HG02973 (cell line): ENCODE results near the gene MESD.
A peak's percentile ranks its signal among the peaks of the same experiment; 100 is the strongest.

ENCODE experiments used
- ATAC-seq: cut with Tn5 transposase; IDR thresholded peaks from one replicate; pipeline ENCODE4 v1.9.1; 2021; ENCODE audit warnings: moderate library complexity; ENCODE audit not compliant: unreplicated experiment

Gene MESD

GRCh38 chr15:81015621-81016488 is 26.2 kb upstream of the MESD start:
- no peak for ATAC-seq

DNA sequence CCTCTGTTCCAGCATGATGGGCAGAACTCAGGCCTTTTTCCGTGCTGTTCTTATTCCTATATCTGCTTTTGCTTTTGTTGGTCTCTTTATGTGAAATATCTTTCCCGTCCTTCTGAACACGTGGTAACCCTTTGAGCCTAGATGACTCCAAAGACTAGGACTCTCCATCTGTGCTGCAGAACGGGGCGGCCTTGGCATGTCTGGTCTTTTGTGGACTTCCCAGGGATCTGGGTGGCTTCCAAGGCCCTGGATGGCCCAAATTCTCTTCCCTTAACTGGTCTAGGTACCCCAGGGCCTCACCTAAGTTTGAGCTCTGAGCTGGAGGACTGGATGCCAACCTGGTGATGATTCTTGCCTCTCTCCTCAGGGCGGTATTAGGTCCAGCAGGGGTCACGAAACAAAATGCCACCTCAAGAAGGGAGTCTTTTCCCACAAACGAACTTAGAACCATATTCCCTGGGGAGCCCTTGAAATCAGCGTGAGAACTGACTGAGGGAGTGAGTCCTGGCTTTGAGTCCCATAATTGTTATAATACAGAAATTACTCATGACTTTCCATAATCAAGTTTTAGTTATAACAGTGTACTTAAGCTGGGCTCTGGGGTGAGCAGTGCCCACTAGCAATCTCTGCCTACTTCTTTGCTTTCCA is 25.0 kb upstream of the MESD start:
- no peak for ATAC-seq

- ATAC-seq = no peak
These were observed 23.8 kb upstream of the MESD start for GRCh38 chr15:81013396-81013929.

DNA sequence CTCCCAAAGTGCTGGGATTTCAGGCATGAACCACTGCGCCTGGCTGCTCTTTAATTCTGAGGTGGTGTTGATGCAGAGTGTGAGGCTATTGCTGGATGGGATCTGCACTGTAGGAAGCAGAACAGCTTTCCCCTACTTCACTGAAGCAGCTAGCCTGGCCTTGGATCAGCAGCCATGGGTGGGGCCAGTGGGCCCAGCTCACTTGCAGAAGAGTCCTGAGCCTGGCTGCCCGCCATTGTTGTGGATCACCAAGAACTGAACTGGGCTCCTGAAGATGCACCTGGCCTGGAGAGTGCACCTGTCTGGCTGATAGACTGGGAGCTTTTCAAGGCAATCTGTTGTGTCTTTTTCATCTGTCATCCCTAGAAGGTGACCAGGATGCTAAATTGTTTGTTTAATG is 23.0 kb upstream of the MESD start:
- no peak for ATAC-seq

DNA sequence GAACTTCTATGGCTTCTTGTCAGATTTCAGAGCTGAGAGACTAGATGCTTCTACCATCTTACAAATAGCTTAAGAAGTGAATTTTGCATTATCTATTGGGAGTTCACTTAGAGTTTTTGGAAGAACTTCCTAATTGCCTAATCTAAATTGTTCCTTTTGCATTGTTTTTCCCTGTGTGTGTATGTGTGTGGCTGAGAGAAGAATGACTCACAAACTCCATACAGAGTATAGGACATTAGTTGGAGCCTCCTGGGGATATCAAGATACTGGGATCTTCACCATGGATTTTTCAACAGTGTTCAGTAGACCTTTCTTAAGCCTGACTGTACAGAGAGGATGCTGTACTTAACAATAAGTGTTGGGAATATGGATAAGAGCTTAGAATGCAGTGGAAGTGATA is 22.0 kb upstream of the MESD start:
- no peak for ATAC-seq

DNA sequence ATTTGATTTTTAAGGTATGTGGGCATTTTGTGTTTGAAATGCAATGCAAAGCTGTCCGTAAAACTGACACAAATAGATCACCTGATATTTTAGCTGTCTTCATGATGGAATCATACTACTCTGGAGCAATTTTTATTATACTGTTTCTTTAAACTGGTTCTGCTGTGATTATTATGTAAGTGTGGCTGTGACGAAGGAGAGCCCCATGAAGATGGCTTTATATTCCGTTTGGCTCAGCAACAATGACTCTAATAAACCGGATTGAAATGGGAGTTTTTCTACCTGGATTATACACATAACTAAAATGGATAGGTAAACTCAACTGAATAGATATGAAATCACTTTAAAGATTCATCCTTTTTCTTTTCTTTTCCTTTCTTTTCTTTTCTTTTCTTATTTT is 20.5 kb upstream of the MESD start:
- no peak for ATAC-seq

DNA sequence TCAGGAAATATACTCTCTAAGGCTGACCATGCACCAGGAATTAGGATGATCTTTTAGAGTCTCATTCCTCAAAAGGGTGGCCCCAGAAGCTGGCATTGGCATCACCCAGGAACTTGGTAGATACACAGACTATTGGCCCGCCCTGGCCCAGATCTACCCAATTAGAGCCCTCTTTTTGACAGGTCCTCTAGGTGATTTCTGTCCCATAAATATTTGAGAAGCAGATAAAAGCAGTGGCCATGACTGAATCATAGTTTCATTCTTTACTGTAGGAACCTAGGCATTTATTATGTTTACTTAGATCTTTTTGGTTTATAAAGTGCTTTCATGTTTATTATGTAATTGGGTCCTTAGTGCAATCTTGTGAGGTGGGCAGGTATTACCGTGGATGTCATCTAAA is 18.7 kb upstream of the MESD start:
- ATAC-seq = no peak

DNA sequence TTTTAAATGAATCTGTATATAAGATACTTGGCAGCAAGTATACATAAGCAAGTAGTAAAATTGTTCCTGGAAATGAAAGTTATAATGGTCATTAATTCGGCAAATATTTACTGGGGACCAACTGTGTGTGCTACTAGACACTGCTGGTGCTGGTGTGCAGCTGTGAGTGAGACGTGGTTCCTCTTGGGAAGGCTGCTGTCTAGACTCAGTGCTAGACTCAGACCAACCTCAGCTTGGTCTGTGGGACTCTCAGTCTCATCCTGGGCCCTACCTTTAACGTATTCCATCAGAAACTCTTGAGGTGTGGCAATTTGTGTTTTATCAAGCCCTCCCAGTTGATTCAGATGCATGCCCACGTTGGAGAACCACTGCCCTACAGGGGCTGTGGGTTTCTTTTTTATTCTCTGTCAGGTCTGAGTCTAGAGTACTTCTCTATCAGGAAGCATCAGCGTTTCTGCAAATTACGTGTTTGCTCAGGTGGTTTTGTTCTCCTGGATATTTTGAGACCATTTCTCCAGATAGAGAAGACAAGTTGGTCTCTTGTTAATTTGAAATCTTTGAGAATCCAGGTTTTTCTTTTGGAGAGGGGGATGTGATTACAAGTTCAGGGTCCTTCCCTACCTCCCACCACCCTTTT is 17.9 kb upstream of the MESD start:
- no peak for ATAC-seq

- no peak for ATAC-seq
These were observed 16.5 kb upstream of the MESD start for GRCh38 chr15:81006124-81006523.

- ATAC-seq = no peak
These were observed 13.4 kb upstream of the MESD start for GRCh38 chr15:81003097-81003350.

DNA sequence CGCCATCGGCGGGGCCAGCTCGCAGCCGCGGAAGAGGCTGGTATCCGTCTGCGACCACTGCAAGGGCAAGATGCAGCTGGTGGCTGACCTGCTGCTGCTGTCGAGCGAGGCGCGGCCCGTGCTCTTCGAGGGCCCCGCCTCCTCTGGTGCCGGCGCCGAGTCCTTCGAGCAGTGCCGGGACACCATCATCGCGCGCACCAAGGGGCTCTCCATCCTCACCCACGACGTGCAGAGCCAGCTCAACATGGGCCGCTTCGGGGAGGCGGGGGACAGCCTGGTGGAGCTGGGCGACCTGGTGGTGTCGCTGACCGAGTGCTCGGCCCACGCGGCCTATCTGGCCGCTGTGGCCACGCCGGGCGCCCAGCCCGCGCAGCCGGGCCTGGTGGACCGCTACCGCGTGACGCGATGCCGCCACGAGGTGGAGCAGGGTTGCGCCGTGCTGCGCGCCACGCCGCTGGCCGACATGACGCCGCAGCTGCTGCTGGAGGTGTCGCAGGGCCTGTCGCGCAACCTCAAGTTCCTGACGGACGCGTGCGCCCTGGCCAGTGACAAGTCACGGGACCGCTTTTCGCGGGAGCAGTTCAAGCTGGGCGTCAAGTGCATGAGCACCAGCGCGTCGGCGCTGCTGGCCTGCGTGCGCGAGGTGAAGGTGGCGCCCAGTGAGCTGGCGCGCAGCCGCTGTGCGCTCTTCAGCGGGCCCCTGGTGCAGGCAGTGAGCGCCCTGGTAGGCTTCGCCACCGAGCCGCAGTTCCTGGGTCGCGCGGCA is 12.9 kb upstream of the MESD start:
- no peak for ATAC-seq

DNA sequence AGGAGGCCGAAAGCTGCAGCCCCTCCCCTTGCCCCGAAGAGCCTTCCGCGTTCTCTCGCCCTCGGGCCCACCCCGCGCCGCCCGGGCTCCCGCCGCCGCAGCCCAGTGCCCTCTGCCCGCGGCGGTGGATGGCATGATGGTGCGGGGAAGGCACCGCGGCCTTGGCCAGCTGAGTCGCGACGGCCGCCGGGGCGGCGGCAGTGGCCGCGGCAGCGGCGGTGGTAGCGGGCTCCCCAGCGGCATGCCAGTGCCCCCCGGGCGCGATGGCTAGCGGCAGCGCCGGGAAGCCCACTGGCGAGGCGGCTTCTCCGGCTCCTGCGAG is 12.4 kb upstream of the MESD start:
- ATAC-seq = no peak

DNA sequence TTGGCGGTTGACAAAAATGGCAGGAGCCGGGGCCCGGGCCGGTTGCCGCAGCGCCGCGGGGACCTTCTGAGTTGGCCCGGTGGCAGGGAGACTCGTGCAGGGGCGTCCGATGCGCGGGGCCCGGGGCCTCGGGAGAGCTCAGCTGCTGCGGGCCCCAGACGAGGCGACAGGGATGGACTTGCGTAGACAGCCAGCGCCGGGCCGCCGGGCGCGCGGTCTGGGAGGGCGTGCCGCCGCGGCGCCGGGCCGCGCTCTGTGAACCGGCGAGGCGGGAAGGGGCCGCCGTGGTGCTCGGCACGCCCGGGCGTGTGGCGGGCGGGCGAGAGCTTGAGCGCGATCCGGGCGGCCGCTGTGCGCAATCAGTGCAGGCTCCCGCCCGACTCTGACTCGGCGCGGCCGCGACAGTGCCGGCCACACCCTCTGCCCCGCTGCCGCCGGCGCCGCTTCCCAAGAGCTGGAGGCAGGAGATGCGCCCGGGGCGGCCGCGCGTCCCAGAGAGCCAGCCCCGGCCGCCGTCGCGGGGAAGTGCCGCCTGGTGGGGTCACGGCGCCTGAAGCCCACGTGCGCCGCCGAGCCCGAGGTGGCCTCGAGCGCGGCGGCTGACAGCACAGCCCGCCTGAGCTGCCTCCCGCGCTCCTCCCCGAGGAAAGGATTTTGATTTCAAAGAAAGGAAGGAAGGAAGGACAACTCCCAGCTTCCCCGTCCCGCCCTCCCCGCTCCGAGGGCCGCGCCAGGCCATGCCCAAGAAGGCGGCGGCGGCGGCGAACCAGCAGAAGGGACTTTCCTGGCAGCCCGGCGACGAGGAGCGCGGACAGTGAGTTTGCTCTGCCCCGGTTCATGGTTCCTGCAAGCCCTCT is 11.8 kb upstream of the MESD start:
- ATAC-seq = peak; percentile 32

- ATAC-seq = peak; percentile 52
These were observed 11.1 kb upstream of the MESD start, which contains the start of gene TLNRD1 for GRCh38 chr15:81000624-81001151. TLNRD1 (plus strand) TSS chr15:81000923; CDS start chr15:81002272, 1,349 bp downstream.

GRCh38 chr15:81000144-81000623 is 10.6 kb upstream of the MESD start:
- no peak for ATAC-seq

- peak; percentile 29 for ATAC-seq
These were observed 10.0 kb upstream of the MESD start for GRCh38 chr15:80999623-81000036.

GRCh38 chr15:80998251-80998650 is 8.6 kb upstream of the MESD start:
- no peak for ATAC-seq

DNA sequence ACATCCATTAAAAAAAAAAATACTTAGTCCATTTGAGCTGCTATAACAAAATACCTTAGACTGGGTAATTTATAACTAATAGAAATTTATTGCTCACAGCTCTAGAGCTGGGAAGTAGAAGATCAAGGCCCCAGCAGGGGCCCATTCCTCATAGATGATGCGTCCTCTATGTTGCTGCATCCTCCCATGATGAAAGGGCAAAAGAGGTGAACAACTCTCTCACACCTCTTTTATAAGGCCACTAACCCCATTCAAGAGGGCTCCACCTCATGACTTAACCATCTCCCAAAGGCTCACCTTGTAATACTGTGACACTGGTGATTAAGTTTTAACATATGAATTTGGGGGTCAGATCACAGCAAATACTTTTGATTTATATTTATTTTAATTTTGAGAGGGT is 8.1 kb upstream of the MESD start:
- ATAC-seq = no peak

DNA sequence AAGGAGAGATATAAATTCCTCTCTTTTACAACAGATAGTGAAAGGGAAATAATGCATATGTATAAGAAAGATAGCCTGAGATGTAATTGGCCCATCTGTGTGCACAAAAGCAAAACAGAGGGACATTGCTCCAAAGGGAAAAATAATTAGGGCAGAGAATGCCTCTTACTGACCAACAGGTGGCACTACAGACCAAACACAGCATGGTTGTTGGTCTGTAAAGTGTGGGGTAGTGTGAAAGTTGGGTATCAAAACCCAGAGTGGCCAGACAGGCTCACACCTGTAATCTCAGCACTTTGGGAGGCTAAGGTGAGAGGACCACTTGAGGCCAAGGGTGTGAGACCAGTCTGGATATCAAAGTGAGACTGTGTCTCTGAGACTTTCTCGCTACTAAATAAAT is 6.6 kb upstream of the MESD start:
- ATAC-seq = no peak

DNA sequence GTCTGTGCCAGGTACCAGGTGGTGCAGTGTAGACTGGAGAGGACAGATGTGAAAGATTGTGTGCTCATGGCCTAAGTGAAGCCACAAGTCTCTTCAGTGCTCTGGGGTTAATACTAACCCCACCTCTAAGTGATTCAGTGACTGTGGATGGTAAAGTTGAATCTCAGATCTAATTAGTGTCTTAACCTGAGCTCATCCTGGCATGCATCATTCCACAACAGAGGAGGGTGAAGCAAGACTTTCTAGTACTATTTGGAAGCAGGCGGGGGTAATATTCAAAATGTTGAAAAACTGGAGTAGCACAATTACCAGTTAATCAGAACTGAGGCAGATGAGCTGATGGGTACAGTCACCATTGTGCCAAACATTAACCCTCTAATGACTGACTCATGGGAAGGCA is 2.8 kb upstream of the MESD start:
- no peak for ATAC-seq
